Upper lobe of right lung (tissue), 1 donor: ENCODE measurements around the gene CDH23. TPM values are rescaled to one million over a fixed set of nuclear protein-coding genes. Genes with fewer than 3 reads are reported as not detected.
A peak's percentile ranks its signal among the peaks of the same experiment; 100 is the strongest.

ENCODE experiments used
- ATAC-seq: fragments of 200-7000 bp; cut with Tn5 transposase; one replicate; pipeline ENCODE4 v1.9.1; 2020; ENCODE audit warnings: mild to moderate bottlenecking, moderate library complexity
- DNase-seq: peaks from one replicate; pipeline ENCODE4 v3.0.0-alpha.2; 2020
- H3K27ac ChIP-seq: fragments of 200-600 bp; one replicate; pipeline ENCODE4 v1.8.0; 2022
- H3K27me3 ChIP-seq: fragments of 200-600 bp; one replicate; pipeline ENCODE4 v1.8.0; 2022; ENCODE audit warnings: mild to moderate bottlenecking
- H3K36me3 ChIP-seq: fragments of 200-600 bp; one replicate; pipeline ENCODE4 v1.8.0; 2022
- H3K4me1 ChIP-seq: fragments of 200-600 bp; one replicate; pipeline ENCODE4 v1.8.0; 2022
- H3K4me3 ChIP-seq: fragments of 200-600 bp; one replicate; pipeline ENCODE4 v1.8.0; 2022; ENCODE audit warnings: mild to moderate bottlenecking
- H3K9me3 ChIP-seq: fragments of 200-600 bp; one replicate; pipeline ENCODE4 v1.8.0; 2022
- intact Hi-C: fragments of 100-400 bp; cut with DNase I; formaldehyde crosslinking; loops from one replicate; pipeline ENCODE4 v1.11.0; 2022
- total RNA-seq: library from RNA; stranded (reverse); fragmentation: NEBNext Ultra II Directional; extraction: Animal tissue kit (Norgen Biotek cat#: 25700); gene quantifications from one replicate; pipeline ENCODE4 v1.2.1, GENCODE V29; 2021
- TF ChIP-seq, protein P1 (sequence below): fragments of 200-600 bp; IDR thresholded peaks from one replicate; pipeline ENCODE4 v1.8.0; 2022; ENCODE audit warnings: antibody characterized with exemption
- donor health status: DM: no; HTN: yes; CAD: no; lungs with severe emphysema.

Gene CDH23
- total RNA-seq, 1 donor from 2014 or later: 10.9 TPM

DNA sequence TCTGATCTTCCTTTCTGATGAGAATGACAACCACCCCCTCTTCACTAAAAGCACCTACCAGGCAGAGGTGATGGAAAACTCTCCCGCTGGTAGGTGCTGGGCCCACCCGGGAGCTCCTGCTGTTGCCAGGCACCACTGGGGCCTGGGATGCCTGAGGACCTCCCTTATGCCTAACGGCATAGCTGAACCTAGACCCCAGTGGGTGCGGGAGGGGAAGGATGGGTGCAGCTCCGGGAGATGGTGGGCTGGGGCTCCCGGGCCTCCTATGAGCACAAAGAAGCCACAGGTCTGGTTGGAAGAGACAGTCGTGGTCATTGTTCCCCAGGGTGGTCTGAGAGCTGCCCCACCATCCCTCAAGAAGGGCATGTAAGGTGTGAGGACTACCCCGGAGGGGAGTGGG is 392.2 kb downstream of the CDH23 start:
- no peaks in the 10 kb centered on the region for H3K27me3 ChIP-seq
- no peak overlapping the region for H3K27ac ChIP-seq
- ATAC-seq (no peak), DNase-seq (no peak)
- H3K4me3 ChIP-seq: no peak overlapping the region
- TF ChIP-seq, protein P1, sequence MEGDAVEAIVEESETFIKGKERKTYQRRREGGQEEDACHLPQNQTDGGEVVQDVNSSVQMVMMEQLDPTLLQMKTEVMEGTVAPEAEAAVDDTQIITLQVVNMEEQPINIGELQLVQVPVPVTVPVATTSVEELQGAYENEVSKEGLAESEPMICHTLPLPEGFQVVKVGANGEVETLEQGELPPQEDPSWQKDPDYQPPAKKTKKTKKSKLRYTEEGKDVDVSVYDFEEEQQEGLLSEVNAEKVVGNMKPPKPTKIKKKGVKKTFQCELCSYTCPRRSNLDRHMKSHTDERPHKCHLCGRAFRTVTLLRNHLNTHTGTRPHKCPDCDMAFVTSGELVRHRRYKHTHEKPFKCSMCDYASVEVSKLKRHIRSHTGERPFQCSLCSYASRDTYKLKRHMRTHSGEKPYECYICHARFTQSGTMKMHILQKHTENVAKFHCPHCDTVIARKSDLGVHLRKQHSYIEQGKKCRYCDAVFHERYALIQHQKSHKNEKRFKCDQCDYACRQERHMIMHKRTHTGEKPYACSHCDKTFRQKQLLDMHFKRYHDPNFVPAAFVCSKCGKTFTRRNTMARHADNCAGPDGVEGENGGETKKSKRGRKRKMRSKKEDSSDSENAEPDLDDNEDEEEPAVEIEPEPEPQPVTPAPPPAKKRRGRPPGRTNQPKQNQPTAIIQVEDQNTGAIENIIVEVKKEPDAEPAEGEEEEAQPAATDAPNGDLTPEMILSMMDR: no peak
- H3K36me3 ChIP-seq: no peaks in the 10 kb centered on the region
- no peaks in the 10 kb centered on the region for H3K9me3 ChIP-seq
- intact Hi-C loops: no loop called here
- H3K4me1 ChIP-seq: no peaks in the 10 kb centered on the region

DNA sequence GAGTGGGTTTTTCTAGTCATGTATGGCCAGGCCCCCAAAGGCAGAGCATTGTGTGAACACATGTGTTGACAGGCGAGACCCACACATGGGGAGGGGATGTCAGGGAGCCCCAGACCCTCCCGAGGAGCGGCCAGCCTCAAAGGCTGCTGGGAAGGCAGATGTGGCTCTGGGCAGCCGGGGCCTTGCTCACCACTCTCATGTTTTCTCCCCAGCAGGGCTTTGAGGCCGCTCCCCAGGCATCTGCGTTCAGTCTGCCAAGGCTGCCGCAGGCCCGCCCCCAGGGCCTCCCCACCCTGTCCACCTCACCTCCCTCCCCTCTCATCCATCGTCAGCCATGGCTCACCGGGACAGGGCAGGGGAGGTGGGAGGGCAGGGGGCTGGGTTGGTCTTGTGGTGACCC is 393.2 kb downstream of the CDH23 start:
- Histone ChIP-seq H3K27me3 (no peaks in the 10 kb centered on the region), H3K27ac (no peak overlapping the region), H3K4me3 (no peak overlapping the region), H3K9me3 (no peaks in the 10 kb centered on the region), H3K36me3 (no peaks in the 10 kb centered on the region), H3K4me1 (no peaks in the 10 kb centered on the region)
- TF ChIP-seq, protein P1: no peak
- DNase-seq (no peak), ATAC-seq (peak; percentile 39)
- intact Hi-C loops: no loop called here

DNA sequence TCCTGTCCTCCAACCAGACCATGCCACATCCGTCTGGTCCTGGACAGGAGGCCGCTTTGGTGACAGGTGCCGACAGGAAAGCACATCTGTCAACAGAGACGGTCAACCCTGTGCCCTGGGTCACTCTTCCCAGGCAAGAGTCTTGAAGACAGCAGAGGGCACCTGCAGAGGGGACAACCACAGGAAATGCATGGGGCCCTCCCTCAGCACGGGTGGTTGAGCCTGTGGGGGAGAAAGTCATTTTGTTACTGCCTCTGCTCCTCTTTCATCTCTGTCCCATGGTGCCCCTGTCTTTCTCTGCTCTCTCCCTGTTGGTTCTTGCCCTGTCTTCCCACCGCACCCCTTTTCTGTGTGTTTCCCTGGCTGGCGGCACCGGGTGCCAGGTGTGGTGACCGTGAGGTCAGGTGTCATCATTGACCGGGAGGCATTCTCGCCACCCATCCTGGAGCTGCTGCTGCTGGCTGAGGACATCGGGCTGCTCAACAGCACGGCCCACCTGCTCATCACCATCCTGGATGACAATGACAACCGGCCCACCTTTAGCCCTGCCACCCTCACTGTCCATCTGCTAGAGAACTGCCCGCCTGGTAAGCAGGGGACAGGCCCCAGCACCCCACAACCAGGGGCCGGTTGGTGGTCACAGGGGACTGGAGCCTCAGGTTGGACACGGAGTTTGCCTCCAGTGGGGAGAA is 394.2 kb downstream of the CDH23 start:
- DNase-seq: no peak
- intact Hi-C loops: no loop called here

DNA sequence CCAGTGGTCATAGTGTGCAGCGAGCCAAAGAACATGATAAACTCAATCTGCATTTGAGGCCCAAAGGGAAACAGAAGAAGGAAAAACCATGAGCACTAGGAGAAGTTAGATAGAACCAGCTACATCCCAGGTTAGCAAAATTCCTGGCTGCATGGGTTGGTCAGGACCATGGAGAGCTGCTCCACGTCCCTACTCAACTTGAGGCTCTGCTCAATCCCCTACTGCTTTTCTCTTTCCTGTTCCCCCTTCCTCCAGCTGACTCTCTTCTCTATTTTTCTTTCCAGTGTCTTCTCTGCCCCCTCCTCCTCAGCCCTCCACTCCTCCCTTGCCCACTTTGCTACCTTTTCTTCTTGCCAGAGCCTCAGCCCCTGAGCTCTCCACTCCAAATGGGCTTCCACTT is 398.5 kb downstream of the CDH23 start:
- Histone ChIP-seq H3K9me3 (no peaks in the 10 kb centered on the region), H3K4me1 (no peaks in the 10 kb centered on the region), H3K27me3 (no peaks in the 10 kb centered on the region), H3K36me3 (no peaks in the 10 kb centered on the region), H3K4me3 (no peak overlapping the region), H3K27ac (no peak overlapping the region)
- TF ChIP-seq, protein P1: no peak
- ATAC-seq (no peak), DNase-seq (no peak)
- intact Hi-C loops: no loop called here

More for the DNA sequence above, 394.2 kb downstream of the CDH23 start:
- Histone ChIP-seq H3K27ac (no peak overlapping the region), H3K27me3 (no peaks in the 10 kb centered on the region), H3K4me1 (no peaks in the 10 kb centered on the region), H3K36me3 (no peaks in the 10 kb centered on the region), H3K9me3 (no peaks in the 10 kb centered on the region), H3K4me3 (no peak overlapping the region)
- ATAC-seq: no peak
- TF ChIP-seq, protein P1: no peak

DNA sequence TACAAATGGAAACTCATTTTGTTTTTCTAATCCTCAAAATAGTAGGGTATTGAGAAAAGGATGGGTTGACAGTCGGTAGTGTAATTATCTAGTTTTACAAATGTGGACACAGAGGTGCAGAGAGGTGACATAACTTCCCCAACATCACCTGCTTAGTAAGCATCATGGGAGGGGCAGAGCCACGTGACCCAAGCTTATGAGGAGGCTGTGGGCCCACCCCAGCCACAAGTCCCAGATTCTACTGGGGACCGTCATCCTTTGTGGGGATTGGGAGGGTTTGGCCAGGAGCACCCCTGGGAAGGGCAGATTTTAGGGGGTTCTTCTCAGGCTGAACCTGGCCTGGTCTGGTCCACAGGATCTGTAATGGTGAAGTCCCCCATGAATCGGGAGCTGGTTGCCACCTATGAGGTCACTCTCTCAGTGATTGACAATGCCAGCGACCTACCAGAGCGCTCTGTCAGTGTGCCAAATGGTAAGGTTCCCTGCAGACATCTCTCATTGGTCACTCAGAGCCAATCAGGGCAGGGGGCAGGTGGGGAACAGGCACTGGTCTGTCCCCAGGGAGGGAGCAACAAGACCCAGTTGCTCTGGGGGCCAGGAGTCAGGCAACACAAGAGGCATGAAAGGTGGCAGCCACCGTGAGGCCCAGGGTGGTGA is 400.2 kb downstream of the CDH23 start:
- TF ChIP-seq, protein P1: no peak
- no peak for ATAC-seq
- Histone ChIP-seq H3K27me3 (no peaks in the 10 kb centered on the region), H3K36me3 (no peaks in the 10 kb centered on the region), H3K9me3 (no peaks in the 10 kb centered on the region), H3K4me1 (no peaks in the 10 kb centered on the region), H3K27ac (no peak overlapping the region), H3K4me3 (no peak overlapping the region)
- DNase-seq: no peak
- intact Hi-C loops: no loop called here
